Smooth muscle cell (in vitro differentiated cells): ENCODE data around the gene SAA4. TPM values are rescaled to one million over a fixed set of nuclear protein-coding genes. Genes with fewer than 3 reads are reported as not detected.

Source experiments
- DNase-seq: peaks from one replicate; lab custom pipeline; 2025; ENCODE audit not compliant: unreplicated experiment; lab: John Stamatoyannopoulos, UW
- H2AFZ ChIP-seq: fragments of 200-600 bp; sonication (generic); 2 replicates; pipeline ENCODE4 v1.6.0; 2016; ENCODE audit warnings: antibody characterized with exemption, low read depth, mild to moderate bottlenecking
- H3F3A ChIP-seq: fragments of 200-600 bp; sonication (generic); 2 replicates; pipeline ENCODE4 v1.6.0; 2017; ENCODE audit warnings: antibody characterized with exemption, low read depth
- H3K27ac ChIP-seq: fragments of 200-600 bp; sonication (generic); 2 replicates; pipeline ENCODE4 v1.5.1; 2016; ENCODE audit warnings: low read depth, mild to moderate bottlenecking
- H3K27me3 ChIP-seq: fragments of 200-600 bp; sonication (generic); 2 replicates; pipeline ENCODE4 v1.6.1; 2016; ENCODE audit warnings: low read depth, mild to moderate bottlenecking
- H3K36me3 ChIP-seq: fragments of 200-600 bp; sonication (generic); 2 replicates; pipeline ENCODE4 v1.5.1; 2016; ENCODE audit warnings: low read depth
- H3K4me1 ChIP-seq: fragments of 200-600 bp; sonication (generic); 2 replicates; pipeline ENCODE4 v1.5.1; 2016; ENCODE audit warnings: low read depth
- H3K4me2 ChIP-seq: fragments of 200-600 bp; sonication (generic); 2 replicates; pipeline ENCODE4 v1.6.0; 2016; ENCODE audit warnings: mild to moderate bottlenecking
- H3K4me3 ChIP-seq: fragments of 200-600 bp; sonication (generic); 2 replicates; pipeline ENCODE4 v1.5.1; 2016; ENCODE audit warnings: mild to moderate bottlenecking
- H3K79me2 ChIP-seq: fragments of 200-600 bp; sonication (generic); 2 replicates; pipeline ENCODE4 v1.6.0; 2016; ENCODE audit warnings: low read depth, mild to moderate bottlenecking
- H3K9ac ChIP-seq: fragments of 200-600 bp; sonication (generic); 2 replicates; pipeline ENCODE4 v1.6.0; 2016; ENCODE audit warnings: low read depth
- H3K9me3 ChIP-seq: fragments of 200-600 bp; sonication (generic); replicated peaks from 2 replicates; pipeline ENCODE4 v1.5.1; 2016; ENCODE audit warnings: low read depth
- H4K20me1 ChIP-seq: fragments of 200-600 bp; sonication (generic); 2 replicates; pipeline ENCODE4 v1.6.0; 2016; ENCODE audit warnings: low read depth
- WGBS: methylation state at CpG from one replicate; pipeline ENCODE4 v1.1.7; 2016; ENCODE audit warnings: low lambda C conversion rate; 5-methylcytosine and 5-hydroxymethylcytosine counted together
- polyA plus RNA-seq: library from polyadenylated mRNA; unstranded; fragments of >200 nt; fragmentation: Nextera tagmentation; extraction: Ambion mirVana; gene quantifications from 2 replicates; pipeline ENCODE4 v1.2.1, GENCODE V29; 2016
- total RNA-seq: library from RNA; depleted of rRNA; stranded (reverse); fragments of >200 nt; gene quantifications from 2 replicates; pipeline ENCODE4 v1.2.3, GENCODE V29; 2014
- TF ChIP-seq, protein P1 (sequence below): fragments of 200-600 bp; sonication (generic); IDR thresholded peaks from 2 replicates; pipeline ENCODE4 v1.5.1; 2017; ENCODE audit warnings: borderline replicate concordance, mild to moderate bottlenecking, antibody characterized with exemption; ENCODE audit not compliant: insufficient read depth, poor library complexity, severe bottlenecking

Gene SAA4
- total and polyA plus RNA-seq, 2 experiments from 2014 or later: not detected

DNA sequence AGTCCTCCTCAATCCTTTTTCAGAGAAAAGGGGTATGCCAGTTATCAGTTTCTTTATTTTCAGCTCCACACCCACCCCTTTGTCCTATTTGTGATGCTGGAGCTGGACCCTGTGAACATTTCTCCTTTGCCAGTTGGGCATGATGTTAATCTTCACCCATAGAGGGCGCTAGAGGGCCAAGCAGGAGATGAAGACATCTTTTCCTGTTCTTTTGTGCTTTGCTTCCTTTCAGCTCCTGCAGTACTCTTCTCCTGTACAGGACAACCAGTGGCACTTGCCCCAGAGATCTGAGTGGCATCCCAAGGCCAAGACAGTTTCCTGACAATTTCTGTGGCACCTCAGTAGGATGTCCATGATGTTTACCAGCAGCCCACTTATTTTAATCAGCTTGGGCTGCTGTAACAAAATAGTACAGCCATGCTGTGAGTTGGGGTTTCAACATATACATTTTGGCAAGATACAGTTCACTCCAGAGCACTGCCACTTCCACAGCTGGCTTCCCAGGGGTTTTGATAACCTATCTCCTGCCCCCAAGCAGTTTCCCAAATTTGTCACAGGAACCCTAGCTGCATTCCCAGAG is 7.3 kb upstream of the SAA4 start:
- no peak for DNase-seq
- Histone ChIP-seq H3K4me2 (no peak overlapping the region), H3K36me3 (no peaks in the 10 kb centered on the region), H3K79me2 (no peaks in the 10 kb centered on the region), H3K27ac (no peak overlapping the region), H4K20me1 (no peaks in the 10 kb centered on the region), H3K27me3 (peaks cover 14% of the 10 kb centered on the region), H3K4me3 (no peak overlapping the region), H3K4me1 (no peaks in the 10 kb centered on the region), H2AFZ (no peak overlapping the region), H3K9ac (no peak overlapping the region), H3K9me3 (no peaks in the 10 kb centered on the region), H3F3A (no peaks in the 10 kb centered on the region)
- TF ChIP-seq, protein P1, sequence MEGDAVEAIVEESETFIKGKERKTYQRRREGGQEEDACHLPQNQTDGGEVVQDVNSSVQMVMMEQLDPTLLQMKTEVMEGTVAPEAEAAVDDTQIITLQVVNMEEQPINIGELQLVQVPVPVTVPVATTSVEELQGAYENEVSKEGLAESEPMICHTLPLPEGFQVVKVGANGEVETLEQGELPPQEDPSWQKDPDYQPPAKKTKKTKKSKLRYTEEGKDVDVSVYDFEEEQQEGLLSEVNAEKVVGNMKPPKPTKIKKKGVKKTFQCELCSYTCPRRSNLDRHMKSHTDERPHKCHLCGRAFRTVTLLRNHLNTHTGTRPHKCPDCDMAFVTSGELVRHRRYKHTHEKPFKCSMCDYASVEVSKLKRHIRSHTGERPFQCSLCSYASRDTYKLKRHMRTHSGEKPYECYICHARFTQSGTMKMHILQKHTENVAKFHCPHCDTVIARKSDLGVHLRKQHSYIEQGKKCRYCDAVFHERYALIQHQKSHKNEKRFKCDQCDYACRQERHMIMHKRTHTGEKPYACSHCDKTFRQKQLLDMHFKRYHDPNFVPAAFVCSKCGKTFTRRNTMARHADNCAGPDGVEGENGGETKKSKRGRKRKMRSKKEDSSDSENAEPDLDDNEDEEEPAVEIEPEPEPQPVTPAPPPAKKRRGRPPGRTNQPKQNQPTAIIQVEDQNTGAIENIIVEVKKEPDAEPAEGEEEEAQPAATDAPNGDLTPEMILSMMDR: peak; percentile 78
- WGBS: 5% methylated on average over 1 of the region's 1 CpG

DNA sequence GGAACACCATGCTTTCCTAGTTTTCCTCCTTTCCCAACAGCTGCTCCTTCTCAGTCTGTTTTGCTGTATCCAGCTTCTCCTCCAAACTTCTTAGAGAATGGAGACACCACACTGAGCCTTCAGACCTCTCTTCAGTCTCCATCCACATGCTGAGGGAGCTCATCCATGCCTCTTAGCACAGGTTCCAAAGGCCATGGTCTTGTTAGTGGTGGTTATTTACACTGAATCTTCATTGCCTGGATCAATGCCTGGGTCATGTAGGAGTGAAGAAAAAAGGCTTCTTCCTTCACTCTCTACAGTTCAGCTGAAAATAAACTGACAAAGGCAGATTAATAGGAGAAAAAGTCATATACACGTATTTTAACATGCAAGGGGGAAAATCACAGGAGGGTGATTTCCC is 3.1 kb upstream of the SAA4 start:
- DNase-seq: no peak
- Histone ChIP-seq H3K79me2 (no peaks in the 10 kb centered on the region), H4K20me1 (no peaks in the 10 kb centered on the region), H3K4me2 (no peak overlapping the region), H3K36me3 (no peaks in the 10 kb centered on the region), H2AFZ (no peak overlapping the region), H3K9ac (no peak overlapping the region), H3K4me1 (no peaks in the 10 kb centered on the region), H3K27ac (no peak overlapping the region), H3F3A (no peaks in the 10 kb centered on the region), H3K4me3 (no peak overlapping the region), H3K9me3 (no peaks in the 10 kb centered on the region), H3K27me3 (peaks cover 32% of the 10 kb centered on the region)
- TF ChIP-seq, protein P1: no peak
- 94% methylated on average over 1 of the region's 1 CpG for WGBS

DNA sequence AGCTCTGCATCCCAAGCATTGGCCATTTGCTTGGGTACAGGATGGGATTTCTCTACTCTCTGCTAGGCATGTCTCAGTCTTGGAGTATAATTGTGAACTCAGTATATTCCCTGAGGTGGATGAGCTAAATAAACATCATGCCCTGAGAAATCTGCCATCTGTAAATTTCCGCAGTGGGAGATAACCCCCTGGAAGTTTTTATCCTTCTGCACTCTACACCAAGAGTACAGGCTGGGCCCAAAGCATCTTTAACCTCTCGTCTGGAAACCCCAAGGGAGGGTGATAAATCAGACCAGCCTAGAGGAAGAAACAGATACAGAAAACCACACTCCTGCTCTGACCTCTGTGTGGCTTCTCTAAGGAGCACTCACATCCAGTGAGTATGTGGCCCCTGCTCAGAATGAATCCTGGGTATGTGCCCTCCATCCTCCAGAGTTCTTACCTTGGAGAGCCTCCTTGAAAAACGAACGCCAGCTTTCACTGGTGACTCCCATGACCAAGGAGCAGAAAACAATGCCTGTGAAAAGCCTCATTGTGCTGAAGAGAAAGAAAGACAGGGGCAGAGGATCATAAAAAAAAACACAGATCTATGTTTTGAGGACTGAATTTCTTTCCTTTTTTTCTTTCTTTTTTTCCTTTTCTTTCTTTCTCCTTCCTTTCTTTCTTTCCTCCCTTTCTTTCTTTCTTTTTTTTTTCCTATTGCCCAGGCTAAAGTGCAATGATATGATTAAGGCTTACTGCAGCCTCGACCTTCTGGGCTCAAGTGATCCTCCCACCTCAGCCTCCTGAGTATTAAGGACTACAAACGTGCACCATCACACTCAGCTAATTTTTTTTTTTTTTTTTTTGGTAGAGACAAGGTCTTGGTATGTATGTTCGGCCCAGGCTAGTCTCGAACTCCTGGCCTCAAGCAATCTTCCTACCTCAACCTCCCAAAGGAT is 938 bp downstream of the SAA4 start:
- Histone ChIP-seq H3K27ac (no peak overlapping the region), H3K4me2 (no peak overlapping the region), H2AFZ (no peak overlapping the region), H3K4me3 (no peak overlapping the region), H3K9ac (no peak overlapping the region), H3K36me3 (no peaks in the 10 kb centered on the region), H3K79me2 (no peaks in the 10 kb centered on the region), H3K9me3 (no peaks in the 10 kb centered on the region), H4K20me1 (no peaks in the 10 kb centered on the region), H3F3A (no peaks in the 10 kb centered on the region), H3K27me3 (peaks cover 32% of the 10 kb centered on the region), H3K4me1 (no peaks in the 10 kb centered on the region)
- DNase-seq: no peak
- TF ChIP-seq, protein P1: no peak
- 75% methylated on average over 8 of the region's 8 CpGs for WGBS
